GM19035 (cell line): Measurements from ENCODE around the gene SUB1.
"Not testable (repeated sequence)": the region's sequence is repeated elsewhere in the genome, so short reads cannot be mapped to it uniquely, and the experiment has no call there.

Experiments used
- ATAC-seq: cut with Tn5 transposase; IDR thresholded peaks from one replicate; pipeline ENCODE4 v1.9.1; 2021; ENCODE audit not compliant: unreplicated experiment

SUB1 gene

GRCh38 chr5:32585446-32586275, at the start of gene SUB1:
Gene SUB1 (plus strand): TSS chr5:32585557. CDS start chr5:32588513, 2,956 bp downstream.
- peak; percentile 53 for ATAC-seq

- no peak for ATAC-seq
Observed at GRCh38 chr5:32536246-32536645, 49.1 kb upstream of the SUB1 start.

GRCh38 chr5:32537437-32538029, 47.8 kb upstream of the SUB1 start:
- ATAC-seq: peak; percentile 13

- peak; percentile 70 for ATAC-seq
Observed at GRCh38 chr5:32538031-32538547, 47.3 kb upstream of the SUB1 start.

- no peak for ATAC-seq
Observed at GRCh38 chr5:32539981-32540845, 45.1 kb upstream of the SUB1 start.

- no peak for ATAC-seq
Observed at GRCh38 chr5:32541241-32541640, 44.1 kb upstream of the SUB1 start.

GRCh38 chr5:32542216-32543059, 42.9 kb upstream of the SUB1 start:
- peak; percentile 75 for ATAC-seq

- ATAC-seq: no peak
Observed at GRCh38 chr5:32543291-32543690, 42.1 kb upstream of the SUB1 start.

GRCh38 chr5:32545102-32545800, 40.1 kb upstream of the SUB1 start:
- ATAC-seq: no peak

GRCh38 chr5:32551194-32551593, 34.2 kb upstream of the SUB1 start:
- ATAC-seq: no peak

GRCh38 chr5:32551865-32552264, 33.5 kb upstream of the SUB1 start:
- ATAC-seq: no peak

GRCh38 chr5:32552491-32552890, 32.9 kb upstream of the SUB1 start:
- not testable (repeated sequence) for ATAC-seq

- no peak for ATAC-seq
Observed at GRCh38 chr5:32552936-32553335, 32.4 kb upstream of the SUB1 start.

GRCh38 chr5:32554181-32554780, 31.1 kb upstream of the SUB1 start:
- not testable (repeated sequence) for ATAC-seq

GRCh38 chr5:32556543-32556942, 28.8 kb upstream of the SUB1 start:
- ATAC-seq: not testable (repeated sequence)

GRCh38 chr5:32559411-32559810, 25.9 kb upstream of the SUB1 start:
- ATAC-seq: no peak

GRCh38 chr5:32559921-32560320, 25.4 kb upstream of the SUB1 start:
- ATAC-seq: no peak

- no peak for ATAC-seq
Observed at GRCh38 chr5:32562056-32562455, 23.3 kb upstream of the SUB1 start.

- ATAC-seq: no peak
Observed at GRCh38 chr5:32562843-32563242, 22.5 kb upstream of the SUB1 start.
